Activated CD4-positive, alpha-beta T cell treated with anti-CD3 and anti-CD28 coated beads, Interleukin-2, amount 50 U/mL, for 24 hours (primary cell): ENCODE measurements around the gene RASL11A.
"Not testable (repeated sequence)": the region's sequence is repeated elsewhere in the genome, so short reads cannot be mapped to it uniquely, and the experiment has no call there.

Experiments
- DNase-seq, 2 donors: peaks; one replicate each; pipeline ENCODE4 v3.0.0-alpha.2; 2020; ENCODE audit warnings: low read depth in 1 of 2, low spot score in 1 of 2

RASL11A gene

GRCh38 chr13:27270594-27271520, at the start of gene RASL11A:
RASL11A (plus strand) TSS chr13:27270830; CDS start chr13:27270945, 115 bp downstream.
- peak; percentile 55 to 56 for DNase-seq

DNA sequence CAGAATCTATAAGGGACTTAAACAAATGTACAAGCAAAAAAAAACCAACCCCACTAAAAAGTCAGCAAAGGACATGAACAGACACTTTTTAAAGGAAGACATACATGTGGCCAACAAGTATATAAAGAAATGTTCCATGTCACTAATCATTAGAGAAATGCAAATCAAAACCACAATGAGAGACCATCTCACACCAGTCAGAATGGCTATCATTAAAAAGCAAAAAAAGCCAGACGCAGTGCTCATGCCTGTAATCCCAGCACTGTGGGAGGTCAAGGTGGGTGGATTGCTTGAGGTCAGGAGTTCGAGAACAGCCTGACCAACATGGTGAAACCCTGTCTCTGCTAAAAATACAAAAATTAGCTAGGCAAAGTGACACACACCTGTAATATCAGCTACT, 48.5 kb upstream of the RASL11A start:
- not testable (repeated sequence) for DNase-seq

- DNase-seq, result no peak
These were observed 43.6 kb upstream of the RASL11A start for GRCh38 chr13:27226991-27227390.

GRCh38 chr13:27228131-27228530, 42.5 kb upstream of the RASL11A start:
- DNase-seq, result no peak

DNA sequence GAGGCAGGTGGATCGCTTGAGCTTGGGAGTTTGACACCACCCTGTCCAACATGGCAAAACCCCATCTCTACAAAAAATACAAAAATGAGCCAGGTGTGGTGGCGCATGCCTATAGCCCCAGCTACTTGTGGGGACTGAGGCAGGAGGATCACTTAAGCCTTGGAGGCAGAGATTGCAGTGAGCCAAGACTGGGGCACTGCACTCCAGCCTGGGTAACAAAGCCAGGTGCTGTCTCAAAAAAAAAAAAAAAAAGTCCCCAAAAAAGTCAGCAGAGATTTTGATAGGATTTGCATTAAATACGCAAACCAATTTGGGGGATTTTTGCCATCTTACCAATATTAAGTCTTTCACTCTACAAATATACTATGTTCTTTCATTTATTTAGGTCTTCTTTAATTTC, 41.0 kb upstream of the RASL11A start:
- DNase-seq, result no peak

DNA sequence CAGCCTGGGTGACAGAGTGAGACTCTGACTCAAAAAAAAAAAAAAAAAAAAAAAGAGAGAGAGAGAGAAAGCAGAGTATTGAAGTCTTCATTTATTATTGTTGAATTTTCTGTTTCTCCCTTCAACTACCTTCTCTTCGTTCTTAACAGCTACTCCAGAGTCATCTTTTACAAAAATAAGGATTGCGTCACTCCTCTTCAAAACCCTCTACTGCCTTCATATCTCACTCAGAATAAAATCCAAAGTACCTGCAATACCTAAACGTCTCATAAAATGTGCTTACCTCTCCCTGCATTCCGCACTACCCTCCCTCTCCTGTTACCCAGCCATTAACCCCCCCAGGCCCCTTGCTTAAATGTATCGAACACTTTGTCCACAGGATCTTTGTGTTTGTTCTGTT, 36.7 kb upstream of the RASL11A start:
- DNase-seq, result no peak

DNA sequence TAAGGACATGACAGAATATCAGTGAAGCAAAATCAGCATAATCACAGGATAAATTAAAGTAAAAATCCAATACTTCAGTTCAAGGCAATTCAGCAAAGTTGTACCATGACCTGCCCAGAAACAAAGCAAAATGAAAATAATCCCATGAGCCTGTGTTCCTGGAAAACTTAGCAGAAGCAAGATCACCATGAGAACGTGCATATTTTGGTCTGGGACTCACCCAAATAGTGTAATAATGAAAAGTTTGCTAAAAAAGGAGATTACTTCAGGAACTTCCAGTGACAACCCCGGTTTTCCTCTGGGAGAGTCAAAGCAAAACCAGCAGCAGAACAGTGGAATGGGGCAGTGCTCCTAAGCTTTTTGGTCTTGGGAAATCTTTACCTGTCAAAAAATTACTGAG, 34.2 kb upstream of the RASL11A start:
- DNase-seq, result no peak

DNA sequence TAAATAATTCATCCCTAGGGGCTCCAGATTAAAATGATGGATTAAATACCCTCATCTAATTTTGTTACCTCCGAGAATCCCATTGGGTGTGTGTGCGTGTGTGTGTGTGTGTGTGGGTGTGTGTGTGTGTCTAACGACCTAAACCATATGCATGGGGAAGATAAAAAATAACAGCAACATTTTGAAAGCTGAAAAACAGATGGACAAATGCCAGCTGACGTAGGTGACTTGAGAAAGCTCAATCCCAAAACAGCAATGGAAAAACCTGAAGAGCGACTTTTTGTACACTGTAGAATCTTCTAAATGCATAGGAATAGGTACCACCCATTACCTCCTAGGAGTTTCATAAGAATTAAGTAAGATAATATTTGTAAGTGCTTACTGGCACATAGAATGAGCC, 27.9 kb upstream of the RASL11A start:
- DNase-seq, result no peak

DNA sequence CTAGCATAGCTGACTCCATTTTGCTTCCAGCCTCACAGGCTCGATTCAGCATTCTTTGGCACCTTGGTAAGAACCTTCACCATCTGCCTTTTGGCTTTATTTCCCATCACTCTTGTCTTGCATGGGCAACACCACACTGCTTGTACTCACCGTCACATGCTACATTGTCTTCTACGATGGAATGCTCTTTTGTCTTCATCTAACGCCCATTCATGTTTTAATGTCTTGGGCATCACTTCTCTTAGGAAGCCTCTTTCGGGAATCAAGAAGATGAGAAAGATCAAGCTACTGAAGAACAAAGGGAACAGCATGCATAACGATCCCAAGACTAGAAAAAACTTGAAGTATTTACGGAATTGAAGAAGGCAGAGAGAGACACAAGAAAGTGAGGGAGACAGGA, 25.0 kb upstream of the RASL11A start:
- no peak for DNase-seq

GRCh38 chr13:27250833-27251165, 19.8 kb upstream of the RASL11A start:
- no peak for DNase-seq

DNA sequence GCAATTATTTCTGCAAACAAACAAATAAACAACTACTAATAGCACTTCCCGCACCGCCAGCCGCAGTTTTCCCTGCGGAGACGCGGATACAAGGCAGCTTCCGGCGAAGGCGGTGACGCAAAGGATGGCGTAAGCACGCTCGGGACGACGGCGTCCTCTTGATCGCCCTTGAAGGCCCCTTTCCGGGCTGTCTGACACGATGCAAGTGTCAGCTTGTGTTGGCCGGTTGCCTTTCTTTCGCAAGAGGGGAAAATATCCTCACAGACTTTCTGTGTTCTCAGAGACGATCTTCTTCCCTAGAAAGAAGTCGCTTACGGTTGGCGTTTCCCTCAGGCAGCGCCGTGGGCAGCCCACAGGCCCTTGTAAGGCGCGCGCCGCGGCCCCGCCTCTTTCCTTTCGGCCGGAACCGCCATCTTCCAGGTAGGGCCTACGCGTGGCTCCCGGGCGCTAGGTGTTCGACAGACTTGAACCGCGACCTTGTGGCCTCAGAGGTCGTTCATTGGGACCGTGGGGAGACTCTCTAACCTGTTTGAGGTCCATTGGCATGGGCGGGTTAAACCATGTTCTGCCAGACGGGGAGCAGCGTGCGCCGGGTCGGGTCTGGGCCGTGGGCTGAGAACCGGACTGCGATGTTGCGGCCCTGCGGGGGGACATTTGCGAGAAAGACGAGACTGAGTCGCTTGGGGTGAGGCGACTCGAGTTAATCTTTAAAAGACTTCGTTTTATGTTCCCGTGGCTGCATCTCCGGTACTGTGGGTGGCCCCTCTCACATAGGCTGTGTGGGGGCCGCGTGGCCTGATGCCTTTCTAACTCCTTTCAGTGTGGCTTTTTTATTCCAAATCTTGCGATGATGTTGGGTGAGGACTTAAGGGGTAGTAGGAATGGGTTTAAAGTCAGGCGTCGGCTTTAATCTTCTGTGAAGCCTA, 19.2 kb upstream of the RASL11A start, which contains the start of gene RPL21:
Gene RPL21, plus strand, starts transcription at position 393 of the 926 bp plus-strand sequence. CDS start 2,219 bp downstream, outside the sequence.
- peak; percentile 87 to 93 for DNase-seq

DNA sequence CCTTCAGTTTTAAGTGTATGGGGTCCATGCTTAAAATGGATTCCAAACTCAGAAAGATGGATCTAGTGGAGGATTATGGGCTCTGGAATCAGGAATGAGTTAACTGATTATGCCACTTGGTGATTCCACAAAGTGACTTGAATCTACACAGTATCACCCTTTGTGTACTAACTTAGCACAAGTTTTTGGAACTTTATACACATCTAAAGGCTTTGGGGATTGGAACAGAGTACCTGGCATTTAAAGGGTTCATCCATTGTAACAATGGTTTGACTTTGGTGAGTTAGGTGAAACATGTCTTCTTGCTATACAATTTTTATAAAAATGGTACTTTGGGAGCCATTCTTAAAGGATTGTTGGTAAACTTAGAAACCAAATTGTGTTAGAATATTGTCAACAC, 18.2 kb upstream of the RASL11A start:
- DNase-seq, result no peak

- no peak for DNase-seq
These were observed 13.4 kb upstream of the RASL11A start for GRCh38 chr13:27257233-27257568.

DNA sequence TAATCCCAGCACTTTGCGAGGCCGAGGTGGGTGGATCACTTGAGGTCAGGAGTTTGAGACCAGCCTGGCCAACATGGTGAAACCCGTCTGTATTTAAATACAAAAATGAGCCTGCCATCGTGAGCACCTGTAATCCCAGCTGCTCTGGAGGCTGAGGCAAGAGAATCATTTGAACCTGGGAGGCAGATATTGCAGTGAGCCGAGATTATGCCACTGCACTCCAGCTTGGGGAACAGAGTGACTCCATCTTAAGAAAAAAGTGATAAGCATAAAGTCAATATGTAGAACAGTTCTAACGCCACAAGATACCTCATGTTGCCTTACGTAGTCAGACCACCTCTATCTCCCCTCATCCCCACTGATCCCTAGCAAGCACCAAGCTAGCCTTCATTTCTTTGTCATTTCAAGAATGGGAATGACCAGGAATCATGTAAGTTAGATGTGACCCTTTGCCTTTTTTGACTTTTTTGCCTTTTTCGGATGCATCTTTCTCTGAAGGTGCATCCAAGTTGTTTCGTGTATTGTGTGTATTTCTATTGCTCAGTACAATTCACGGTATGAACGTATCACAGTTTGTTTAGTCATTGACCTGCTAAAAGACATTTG, 12.9 kb upstream of the RASL11A start:
- DNase-seq, result no peak

DNA sequence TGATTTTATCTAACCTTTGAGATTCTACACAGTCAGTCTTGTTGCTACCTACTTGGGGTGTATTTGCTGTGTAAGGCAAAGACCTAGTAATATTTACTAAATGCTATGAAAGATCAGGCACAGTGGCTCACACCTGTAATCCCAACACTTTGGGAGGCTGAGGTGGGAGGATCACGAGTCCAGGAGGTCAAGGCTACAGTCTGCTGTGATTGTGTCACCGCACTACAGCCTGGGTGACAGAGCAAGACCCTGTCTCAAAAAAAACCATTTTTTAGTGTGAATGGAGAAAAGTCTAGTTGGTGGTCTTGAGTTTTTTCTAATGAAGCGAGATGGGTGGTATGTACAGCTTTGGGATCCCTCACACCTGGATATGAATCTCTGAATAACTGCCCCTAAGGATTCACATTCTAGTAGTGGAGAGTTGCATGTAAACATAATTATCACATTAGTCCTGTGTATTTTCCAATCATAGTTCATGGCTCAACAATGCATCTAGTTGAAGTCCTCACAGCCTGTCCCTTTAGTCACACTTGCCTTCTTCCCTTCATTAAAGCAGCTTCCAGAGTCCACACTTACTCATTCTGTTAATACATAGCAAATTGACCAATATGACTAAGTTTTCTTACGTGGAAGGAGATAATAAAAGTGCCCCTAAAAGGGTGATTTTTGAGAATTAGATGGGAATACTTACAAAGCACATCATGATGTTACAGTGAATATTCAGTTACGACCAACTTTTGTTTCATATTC, 11.8 kb upstream of the RASL11A start:
- DNase-seq, result no peak

DNA sequence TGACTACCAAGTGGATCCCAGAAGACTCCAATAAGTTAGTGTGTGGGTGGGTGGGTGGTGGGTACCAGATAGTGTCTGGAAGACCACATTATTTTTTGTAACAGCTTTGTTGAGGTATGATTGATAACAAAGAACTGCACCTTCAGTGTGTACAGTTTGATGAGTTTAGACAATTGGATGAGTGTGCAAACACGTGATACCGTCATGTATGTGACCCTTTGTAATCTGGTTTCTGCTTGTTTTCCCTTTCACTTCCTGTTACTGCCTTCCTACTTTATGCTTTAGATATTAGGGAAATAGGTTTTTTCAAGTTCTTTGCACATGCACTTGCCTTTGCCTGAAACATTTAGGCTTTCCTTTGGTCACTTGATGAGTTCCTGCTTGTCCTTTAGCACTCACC, 10.8 kb upstream of the RASL11A start:
- no peak for DNase-seq

DNA sequence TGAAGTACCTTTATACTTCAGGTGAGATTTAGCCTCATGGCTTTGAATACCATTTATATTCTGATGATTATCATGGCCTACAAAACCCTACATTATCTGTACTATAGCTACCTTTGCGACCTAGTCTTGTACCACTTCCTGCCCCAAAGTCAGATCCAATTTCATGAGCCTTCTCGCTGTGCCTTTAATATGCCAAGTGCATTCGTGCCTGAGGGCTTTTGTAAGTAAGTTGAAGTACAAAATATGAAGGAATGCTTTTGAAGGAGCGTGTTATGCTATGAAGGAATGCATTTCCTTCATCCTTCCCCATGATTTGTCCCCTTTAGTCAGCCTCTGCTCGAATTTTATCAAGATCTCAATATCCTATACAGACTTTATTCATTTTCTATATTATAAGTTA, 9.2 kb upstream of the RASL11A start:
- DNase-seq, result no peak

GRCh38 chr13:27263438-27263837, 7.2 kb upstream of the RASL11A start:
- no peak for DNase-seq

DNA sequence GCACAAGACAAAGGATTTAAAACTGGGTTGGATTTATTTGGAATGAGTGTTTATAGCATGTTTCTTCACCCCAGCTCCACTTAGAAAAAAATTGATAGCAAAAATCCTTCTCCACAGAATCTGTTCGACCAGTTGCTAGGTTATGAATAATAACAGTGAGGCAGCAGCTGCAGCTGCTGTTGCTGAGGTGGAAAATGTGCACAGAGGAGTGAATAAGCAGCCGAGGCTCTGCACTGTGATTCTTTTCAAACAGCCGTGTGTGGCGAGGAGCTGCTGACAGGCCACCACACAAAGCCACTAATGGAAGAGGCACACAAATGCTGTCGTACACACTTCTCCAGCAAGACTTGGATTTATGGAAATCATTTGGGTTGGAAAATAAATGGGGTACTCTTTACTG, 6.4 kb upstream of the RASL11A start:
- DNase-seq, result no peak

DNA sequence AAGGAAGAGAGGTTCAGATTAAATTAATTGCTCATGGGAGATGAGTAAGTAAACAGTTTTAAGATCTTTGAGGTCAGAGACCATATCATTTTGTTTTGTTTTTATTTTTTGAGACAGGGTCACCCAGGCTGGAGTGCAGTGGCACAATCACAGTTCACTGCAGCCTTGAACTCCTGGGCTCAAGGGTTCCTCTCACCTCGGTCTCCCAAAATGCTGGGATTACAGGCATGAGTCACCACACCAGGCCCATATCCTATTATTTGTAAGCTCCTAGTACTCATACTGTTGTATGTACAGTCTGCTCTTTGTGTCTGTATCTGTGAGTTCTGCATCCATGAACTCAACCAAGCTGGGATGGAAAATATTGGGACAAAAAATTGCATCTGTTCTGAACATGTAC, 6.0 kb upstream of the RASL11A start:
- no peak for DNase-seq

DNA sequence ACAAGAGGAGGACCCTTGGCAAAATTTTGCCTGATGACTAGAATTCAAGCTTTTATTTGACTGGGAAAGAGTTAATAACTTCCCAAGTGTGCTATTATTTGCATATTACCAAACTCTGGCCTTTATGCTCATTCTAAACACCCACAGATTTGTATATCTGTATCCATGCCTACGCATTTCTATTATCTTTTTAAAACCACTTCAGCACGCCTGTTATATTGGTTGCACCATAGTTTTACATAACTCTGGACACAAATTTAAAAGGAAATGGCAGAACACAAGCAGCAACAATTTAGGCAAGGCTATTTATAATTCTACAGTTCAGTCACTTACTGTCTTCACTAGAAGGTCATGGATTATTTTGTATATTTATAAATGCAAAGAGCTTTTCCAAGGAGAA, 3.7 kb upstream of the RASL11A start:
- DNase-seq, result no peak
